Stimulated activated CD8-positive, alpha-beta memory T cell treated with anti-CD3 and anti-CD28 coated beads, Interleukin-7, amount 100 ng/mL, for 24 hours (primary cell): ENCODE results near the gene GARIN1A.

Experiments used
- DNase-seq: peaks from one replicate; pipeline ENCODE4 v3.0.0-alpha.2; 2020; ENCODE audit warnings: low read depth

The GARIN1A gene

GRCh38 chr7:128714701-128715495 lies 42.8 kb downstream of the GARIN1A start:
- no peak for DNase-seq

GRCh38 chr7:128718967-128719642 lies 47.0 kb downstream of the GARIN1A start:
- no peak for DNase-seq

- no peak for DNase-seq
Measured at GRCh38 chr7:128721376-128721775, 49.3 kb downstream of the GARIN1A start.
